ENCODE data around the gene CCSAP. TPM values are rescaled to one million over a fixed set of nuclear protein-coding genes. Genes with fewer than 3 reads are reported as not detected.

Gene CCSAP
- total RNA-seq, 1 donor from 2014 or later = 8.9 TPM

GRCh38 chr1:229288516-229288915, 54.3 kb downstream of the CCSAP start:
- Mint-ChIP-seq H3K4me3 (ENCODE audit: unreplicated experiment) (no peak overlapping the region), H3K9me3 (ENCODE audit: low read depth) (no peaks in the 10 kb centered on the region), H3K4me1 (ENCODE audit: low read depth) (peaks cover 13% of the 10 kb centered on the region), H3K36me3 (ENCODE audit: low read depth) (peaks cover 8% of the 10 kb centered on the region), H3K27ac (ENCODE audit: unreplicated experiment) (no peak overlapping the region), H3K27me3 (ENCODE audit: low read depth) (no peaks in the 10 kb centered on the region)
- no peak for TF ChIP-seq CTCF (IDR thresholded peaks at IDR 0.05)
- no peak for DNase-seq (ENCODE audit: low spot score)

GRCh38 chr1:229287267-229287666, 55.6 kb downstream of the CCSAP start:
- Mint-ChIP-seq H3K4me3 (ENCODE audit: unreplicated experiment) (no peak overlapping the region), H3K4me1 (ENCODE audit: low read depth) (peaks cover 18% of the 10 kb centered on the region), H3K36me3 (ENCODE audit: low read depth) (peaks cover 12% of the 10 kb centered on the region), H3K9me3 (ENCODE audit: low read depth) (peaks cover 3% of the 10 kb centered on the region), H3K27me3 (ENCODE audit: low read depth) (no peaks in the 10 kb centered on the region), H3K27ac (ENCODE audit: unreplicated experiment) (peak overlapping the region; percentile 34)
- DNase-seq (ENCODE audit: low spot score) = no peak
- TF ChIP-seq CTCF (IDR thresholded peaks at IDR 0.05) = no peak

- Mint-ChIP-seq H3K27ac (ENCODE audit: unreplicated experiment) (no peak overlapping the region), H3K4me3 (ENCODE audit: unreplicated experiment) (no peak overlapping the region), H3K36me3 (ENCODE audit: low read depth) (peaks cover 9% of the 10 kb centered on the region), H3K9me3 (ENCODE audit: low read depth) (peaks cover 3% of the 10 kb centered on the region), H3K27me3 (ENCODE audit: low read depth) (no peaks in the 10 kb centered on the region), H3K4me1 (ENCODE audit: low read depth) (peaks cover 27% of the 10 kb centered on the region)
- DNase-seq (ENCODE audit: low spot score) = no peak
- TF ChIP-seq CTCF (IDR thresholded peaks at IDR 0.05) = no peak
Measured at GRCh38 chr1:229286099-229286766, 56.6 kb downstream of the CCSAP start.

- H3K27ac Mint-ChIP-seq (ENCODE audit: unreplicated experiment) = no peak overlapping the region
- no peak for DNase-seq (ENCODE audit: low spot score)
- H3K36me3 Mint-ChIP-seq (ENCODE audit: low read depth) = peaks cover 4% of the 10 kb centered on the region
- peaks cover 3% of the 10 kb centered on the region for H3K9me3 Mint-ChIP-seq (ENCODE audit: low read depth)
- peaks cover 35% of the 10 kb centered on the region for H3K4me1 Mint-ChIP-seq (ENCODE audit: low read depth)
- no peak overlapping the region for H3K4me3 Mint-ChIP-seq (ENCODE audit: unreplicated experiment)
- TF ChIP-seq CTCF (IDR thresholded peaks at IDR 0.05) = no peak
- H3K27me3 Mint-ChIP-seq (ENCODE audit: low read depth) = no peaks in the 10 kb centered on the region
Measured at GRCh38 chr1:229285440-229285839, 57.4 kb downstream of the CCSAP start.

GRCh38 chr1:229284887-229285286, 58.0 kb downstream of the CCSAP start:
- Mint-ChIP-seq H3K4me1 (ENCODE audit: low read depth) (peaks cover 40% of the 10 kb centered on the region), H3K27ac (ENCODE audit: unreplicated experiment) (no peak overlapping the region), H3K27me3 (ENCODE audit: low read depth) (no peaks in the 10 kb centered on the region), H3K36me3 (ENCODE audit: low read depth) (peaks cover 4% of the 10 kb centered on the region), H3K9me3 (ENCODE audit: low read depth) (peaks cover 3% of the 10 kb centered on the region), H3K4me3 (ENCODE audit: unreplicated experiment) (no peak overlapping the region)
- TF ChIP-seq CTCF (IDR thresholded peaks at IDR 0.05) = no peak
- no peak for DNase-seq (ENCODE audit: low spot score)
